ENCODE results near the gene MAL.
"Not testable (repeated sequence)": the region's sequence is repeated elsewhere in the genome, so short reads cannot be mapped to it uniquely, and the experiment has no call there.

Gene MAL

DNA sequence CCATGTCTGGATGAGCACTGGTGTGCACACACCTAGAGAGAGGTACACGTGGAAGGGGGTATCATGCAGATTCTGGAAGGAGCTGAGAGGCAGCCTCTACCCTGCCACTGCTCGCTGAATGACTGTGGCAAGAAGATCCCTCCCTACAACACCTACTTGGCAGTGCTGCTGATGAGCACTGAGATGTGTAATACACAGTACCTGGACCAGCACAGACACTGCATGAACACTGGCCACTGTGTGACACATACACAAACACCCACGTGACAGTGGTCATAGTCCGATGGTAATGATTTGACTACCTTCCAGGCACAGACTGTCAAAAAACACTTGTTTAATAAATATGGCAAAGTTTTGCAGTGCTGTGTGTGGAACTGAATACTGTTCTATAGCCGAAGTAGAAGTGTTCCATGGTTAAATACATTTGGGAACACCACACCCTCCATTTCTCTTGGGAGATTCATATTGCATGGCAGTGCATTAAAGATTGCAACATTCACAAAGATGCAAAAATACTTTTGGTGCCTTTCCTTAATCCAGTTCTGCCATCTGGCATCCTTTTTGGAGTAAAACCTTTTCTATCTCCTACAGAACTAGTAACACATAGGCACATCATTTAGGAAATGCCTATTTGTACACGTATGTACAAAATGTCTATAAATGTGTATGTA is 66.5 kb downstream of the MAL start:
- no peak for TF ChIP-seq CTCF (IDR thresholded peaks at IDR 0.05; ENCODE audit: insufficient read depth, missing control alignments)
- FAIRE-seq = no peak

GRCh38 chr2:95098273-95098672 is 72.8 kb downstream of the MAL start:
- FAIRE-seq; DNase-seq (ENCODE audit: insufficient read length, low spot score): not testable (repeated sequence)

More for the DNA sequence above, 66.5 kb downstream of the MAL start:
- no peak for DNase-seq (ENCODE audit: insufficient read length, low spot score)

DNA sequence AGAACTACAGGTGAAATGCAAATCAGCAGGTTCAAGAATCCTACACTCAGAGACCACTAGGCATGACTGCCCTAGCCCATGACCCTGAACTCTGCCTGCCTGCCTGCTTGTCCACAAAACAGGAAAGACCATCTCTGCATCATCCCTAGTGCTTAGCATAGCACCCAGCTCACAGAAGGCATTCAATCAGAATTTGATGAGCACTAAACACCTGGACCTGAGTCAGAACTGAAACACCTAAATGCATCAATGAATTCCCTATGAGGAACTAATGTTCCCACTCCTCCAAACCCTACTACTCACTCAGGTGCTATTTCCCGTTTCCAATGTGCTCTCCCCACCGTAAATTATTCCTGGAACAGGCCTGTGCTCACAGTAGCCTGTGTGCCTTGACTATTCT is 74.4 kb downstream of the MAL start:
- no peak for DNase-seq (ENCODE audit: insufficient read length, low spot score)
- TF ChIP-seq CTCF (IDR thresholded peaks at IDR 0.05; ENCODE audit: insufficient read depth, missing control alignments) = no peak
- no peak for FAIRE-seq

All from D721Med (cell line).